Endometrial microvascular endothelial cells (primary cell): ENCODE measurements around the gene ASCC2. TPM values are rescaled to one million over a fixed set of nuclear protein-coding genes. Genes with fewer than 3 reads are reported as not detected.

Source experiments
- in situ Hi-C: cut with HindIII; loops from 2 replicates; pipeline ENCODE4 v1.10.0; 2017; ENCODE audit warnings: low sequenced_read_pairs, low pct_unique_long_range_greater_than_20kb; ENCODE audit errors: inconsistent ontology term
- total RNA-seq: library from RNA; depleted of rRNA; stranded (reverse); fragments of >200 nt; gene quantifications from one replicate; pipeline ENCODE4 v1.2.3, GENCODE V29; 2015; ENCODE audit errors: inconsistent ontology term

The ASCC2 gene
- total RNA-seq, 1 donor from 2014 or later, result 40.9 TPM

GRCh38 chr22:29798801-29799200 is 39.3 kb downstream of the ASCC2 start:
- in situ Hi-C loops, result loop anchor here (25.0 kb wide), 1 partner anchor 188 kb away; no protein-coding TSS in a partner anchor

GRCh38 chr22:29798318-29798717 is 39.8 kb downstream of the ASCC2 start:
- in situ Hi-C loops, result loop anchor here (25.0 kb wide), 1 partner anchor 189 kb away; no protein-coding TSS in a partner anchor

GRCh38 chr22:29797351-29797750 is 40.7 kb downstream of the ASCC2 start:
- in situ Hi-C loops, result loop anchor here (25.0 kb wide), 1 partner anchor 190 kb away; no protein-coding TSS in a partner anchor

GRCh38 chr22:29795663-29796062 is 42.4 kb downstream of the ASCC2 start:
- in situ Hi-C loops, result loop anchor here (25.0 kb wide), 1 partner anchor 192 kb away; no protein-coding TSS in a partner anchor

- in situ Hi-C loops, result loop anchor here (25.0 kb wide), 1 partner anchor 194 kb away; no protein-coding TSS in a partner anchor
Measured at GRCh38 chr22:29793396-29793795, 44.7 kb downstream of the ASCC2 start.

- in situ Hi-C loops, result loop anchor here (25.0 kb wide), 1 partner anchor 197 kb away; no protein-coding TSS in a partner anchor
Measured at GRCh38 chr22:29790061-29790460, 48.0 kb downstream of the ASCC2 start.

- in situ Hi-C loops, result loop anchor here (25.0 kb wide), 1 partner anchor 199 kb away; no protein-coding TSS in a partner anchor
Measured at GRCh38 chr22:29788339-29789279, 49.5 kb downstream of the ASCC2 start.

- in situ Hi-C loops, result loop anchor here (25.0 kb wide), 1 partner anchor 200 kb away; no protein-coding TSS in a partner anchor
Measured at GRCh38 chr22:29787371-29787980, 50.6 kb downstream of the ASCC2 start.

GRCh38 chr22:29786031-29786430 is 52.0 kb downstream of the ASCC2 start:
- in situ Hi-C loops, result loop anchor here (25.0 kb wide), 1 partner anchor 201 kb away; no protein-coding TSS in a partner anchor

- in situ Hi-C loops, result loop anchor here (25.0 kb wide), 1 partner anchor 203 kb away; no protein-coding TSS in a partner anchor
Measured at GRCh38 chr22:29784451-29785361, 53.4 kb downstream of the ASCC2 start.

GRCh38 chr22:29782061-29782845 is 55.8 kb downstream of the ASCC2 start:
- in situ Hi-C loops, result loop anchor here (25.0 kb wide), 1 partner anchor 205 kb away; no protein-coding TSS in a partner anchor

- in situ Hi-C loops, result loop anchor here (25.0 kb wide), 1 partner anchor 206 kb away; no protein-coding TSS in a partner anchor
Measured at GRCh38 chr22:29780748-29781676, 57.1 kb downstream of the ASCC2 start.

GRCh38 chr22:29780220-29780619 is 57.9 kb downstream of the ASCC2 start:
- in situ Hi-C loops, result loop anchor here (25.0 kb wide), 1 partner anchor 207 kb away; no protein-coding TSS in a partner anchor

GRCh38 chr22:29773233-29773632 is 64.8 kb downstream of the ASCC2 start:
- in situ Hi-C loops, result no loop called here

- in situ Hi-C loops, result no loop called here
Measured at GRCh38 chr22:29772170-29772641, 65.9 kb downstream of the ASCC2 start.

- in situ Hi-C loops, result no loop called here
Measured at GRCh38 chr22:29769723-29770321, 68.3 kb downstream of the ASCC2 start.
